Hepatocyte (in vitro differentiated cells): ENCODE measurements around the gene SRP19. TPM values are rescaled to one million over a fixed set of nuclear protein-coding genes. Genes with fewer than 3 reads are reported as not detected.

Source experiments
- DNase-seq: peaks from one replicate; pipeline ENCODE4 v3.0.0-alpha.2; 2016; ENCODE audit warnings: low spot score
- H2AFZ ChIP-seq: fragments of 200-600 bp; sonication (generic); 2 replicates; pipeline ENCODE4 v1.6.0; 2016; ENCODE audit warnings: antibody characterized with exemption, mild to moderate bottlenecking
- H3K27ac ChIP-seq: fragments of 200-600 bp; sonication (generic); 2 replicates; pipeline ENCODE4 v1.5.1; 2016; ENCODE audit warnings: mild to moderate bottlenecking
- H3K27me3 ChIP-seq: fragments of 200-600 bp; sonication (generic); 2 replicates; pipeline ENCODE4 v1.6.1; 2016
- H3K36me3 ChIP-seq: fragments of 200-600 bp; sonication (generic); replicated peaks from 2 replicates; pipeline ENCODE4 v1.5.1; 2016; ENCODE audit warnings: low read depth; ENCODE audit not compliant: insufficient read depth
- H3K4me1 ChIP-seq: fragments of 200-600 bp; sonication (generic); 2 replicates; pipeline ENCODE4 v1.5.1; 2016; ENCODE audit warnings: mild to moderate bottlenecking, moderate library complexity; ENCODE audit not compliant: insufficient read depth
- H3K4me2 ChIP-seq: fragments of 200-600 bp; sonication (generic); 2 replicates; pipeline ENCODE4 v1.6.0; 2016
- H3K4me3 ChIP-seq: fragments of 200-600 bp; sonication (generic); 2 replicates; pipeline ENCODE4 v1.5.1; 2016; ENCODE audit warnings: mild to moderate bottlenecking
- H3K79me2 ChIP-seq: fragments of 200-600 bp; sonication (generic); 2 replicates; pipeline ENCODE4 v1.6.0; 2017; ENCODE audit warnings: mild to moderate bottlenecking
- H3K9me2 ChIP-seq: fragments of 200-600 bp; sonication (generic); replicated peaks from 2 replicates; pipeline ENCODE4 v1.6.0; 2017; ENCODE audit warnings: mild to moderate bottlenecking; ENCODE audit not compliant: insufficient read depth
- H3K9me3 ChIP-seq: fragments of 200-600 bp; sonication (generic); 2 replicates; pipeline ENCODE4 v1.5.1; 2016; ENCODE audit warnings: low read depth, mild to moderate bottlenecking
- H4K20me1 ChIP-seq: fragments of 200-600 bp; sonication (generic); 2 replicates; pipeline ENCODE4 v1.6.0; 2016; ENCODE audit warnings: mild to moderate bottlenecking; ENCODE audit not compliant: insufficient read depth, poor library complexity, severe bottlenecking
- EZH2 ChIP-seq: fragments of 200-600 bp; sonication (generic); IDR thresholded peaks from 2 replicates; pipeline ENCODE4 v1.6.1; 2016; ENCODE audit warnings: antibody characterized with exemption, mild to moderate bottlenecking, borderline replicate concordance
- EZH2phosphoT487 ChIP-seq: fragments of 200-600 bp; sonication (generic); IDR thresholded peaks from one replicate; pipeline ENCODE4 v1.6.1; 2018; ENCODE audit warnings: antibody characterized with exemption, mild to moderate bottlenecking, low read depth, moderate library complexity; ENCODE audit not compliant: unreplicated experiment, severe bottlenecking
- WGBS: methylation state at CpG from one replicate; pipeline ENCODE4 v1.1.6; 2016; ENCODE audit warnings: low lambda C conversion rate; ENCODE audit errors: missing lambda C conversion rate; 5-methylcytosine and 5-hydroxymethylcytosine counted together
- polyA plus RNA-seq: library from polyadenylated mRNA; unstranded; fragments of >200 nt; fragmentation: Nextera tagmentation; extraction: Ambion mirVana; gene quantifications from 2 replicates; pipeline ENCODE4 v1.2.1, GENCODE V29; 2016
- total RNA-seq: library from RNA; depleted of rRNA; stranded (reverse); fragments of >200 nt; gene quantifications from 2 replicates; pipeline ENCODE4 v1.2.3, GENCODE V29; 2014
- TF ChIP-seq, protein P1 (sequence below): fragments of 200-600 bp; sonication (generic); IDR thresholded peaks from 2 replicates; pipeline ENCODE4 v1.5.1; 2016; ENCODE audit warnings: antibody characterized with exemption, mild to moderate bottlenecking; ENCODE audit not compliant: poor library complexity

SRP19 gene
- total and polyA plus RNA-seq, 2 experiments from 2014 or later, result 151 to 152 TPM

- H3K9me3 ChIP-seq, result no peaks in the 10 kb centered on the region
- H3K79me2 ChIP-seq, result peaks cover 7% of the 10 kb centered on the region
- peak; percentile 30 for DNase-seq
- peaks cover 11% of the 10 kb centered on the region for H3K4me1 ChIP-seq
- H3K4me2 ChIP-seq, result no peak overlapping the region
- no peaks in the 10 kb centered on the region for H3K27me3 ChIP-seq
- no peaks in the 10 kb centered on the region for H3K36me3 ChIP-seq
- no peak overlapping the region for H3K4me3 ChIP-seq
- TF ChIP-seq EZH2phosphoT487 (no peak), EZH2 (no peak)
- TF ChIP-seq, protein P1, sequence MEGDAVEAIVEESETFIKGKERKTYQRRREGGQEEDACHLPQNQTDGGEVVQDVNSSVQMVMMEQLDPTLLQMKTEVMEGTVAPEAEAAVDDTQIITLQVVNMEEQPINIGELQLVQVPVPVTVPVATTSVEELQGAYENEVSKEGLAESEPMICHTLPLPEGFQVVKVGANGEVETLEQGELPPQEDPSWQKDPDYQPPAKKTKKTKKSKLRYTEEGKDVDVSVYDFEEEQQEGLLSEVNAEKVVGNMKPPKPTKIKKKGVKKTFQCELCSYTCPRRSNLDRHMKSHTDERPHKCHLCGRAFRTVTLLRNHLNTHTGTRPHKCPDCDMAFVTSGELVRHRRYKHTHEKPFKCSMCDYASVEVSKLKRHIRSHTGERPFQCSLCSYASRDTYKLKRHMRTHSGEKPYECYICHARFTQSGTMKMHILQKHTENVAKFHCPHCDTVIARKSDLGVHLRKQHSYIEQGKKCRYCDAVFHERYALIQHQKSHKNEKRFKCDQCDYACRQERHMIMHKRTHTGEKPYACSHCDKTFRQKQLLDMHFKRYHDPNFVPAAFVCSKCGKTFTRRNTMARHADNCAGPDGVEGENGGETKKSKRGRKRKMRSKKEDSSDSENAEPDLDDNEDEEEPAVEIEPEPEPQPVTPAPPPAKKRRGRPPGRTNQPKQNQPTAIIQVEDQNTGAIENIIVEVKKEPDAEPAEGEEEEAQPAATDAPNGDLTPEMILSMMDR, result no peak
- no peaks in the 10 kb centered on the region for H3K9me2 ChIP-seq
- no peaks in the 10 kb centered on the region for H4K20me1 ChIP-seq
- H2AFZ ChIP-seq, result no peak overlapping the region
- 69% methylated on average over 4 of the region's 4 CpGs for WGBS
- H3K27ac ChIP-seq, result peak overlapping the region; percentile 43
Observed at GRCh38 chr5:112878760-112879159, 17.7 kb downstream of the SRP19 start.

DNA sequence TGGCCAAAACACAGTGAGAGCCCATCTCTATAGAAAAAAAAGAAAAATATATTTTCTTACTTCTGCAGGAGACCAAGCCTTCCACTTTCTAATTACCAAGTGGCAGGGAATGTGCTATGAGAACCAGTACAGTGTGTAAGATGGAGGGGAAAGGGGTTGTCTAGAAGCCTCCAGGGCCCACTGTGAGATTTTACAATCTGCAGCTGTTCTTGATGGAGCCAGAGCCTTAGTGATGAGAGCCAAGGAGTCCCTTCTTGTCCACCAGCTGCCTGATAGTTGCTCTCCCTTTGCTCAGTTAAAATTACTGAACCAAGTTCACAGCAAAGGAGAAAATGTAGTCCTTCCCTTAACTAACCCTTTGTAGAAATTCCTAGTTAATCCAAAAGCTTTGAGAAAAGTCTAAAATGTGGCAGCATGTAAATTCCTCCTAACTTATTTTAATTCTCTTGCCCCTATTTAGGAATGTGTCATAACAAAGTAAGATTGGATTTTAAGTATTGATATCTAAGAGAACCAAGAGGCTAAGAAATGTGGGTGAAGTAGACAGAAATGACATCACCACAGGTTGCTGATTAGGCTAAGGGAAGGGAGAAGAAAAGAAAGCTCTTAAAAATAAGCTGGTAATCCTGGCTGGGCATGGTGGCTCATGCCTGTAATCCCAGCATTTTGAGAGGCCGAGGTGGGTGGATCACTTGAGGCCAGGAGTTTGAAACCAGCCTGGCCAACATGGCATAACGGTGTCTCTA lies 19.3 kb downstream of the SRP19 start:
- Histone ChIP-seq H3K36me3 (no peaks in the 10 kb centered on the region), H2AFZ (no peak overlapping the region), H3K4me3 (no peak overlapping the region), H3K27me3 (no peaks in the 10 kb centered on the region), H3K4me1 (peaks cover 14% of the 10 kb centered on the region), H3K4me2 (no peak overlapping the region), H4K20me1 (no peaks in the 10 kb centered on the region), H3K9me3 (no peaks in the 10 kb centered on the region), H3K27ac (no peak overlapping the region), H3K79me2 (peaks cover 5% of the 10 kb centered on the region), H3K9me2 (no peaks in the 10 kb centered on the region)
- DNase-seq, result no peak
- TF ChIP-seq, protein P1, result no peak
- no peak for TF ChIP-seq EZH2phosphoT487
- no peak for TF ChIP-seq EZH2
- WGBS, result 93% methylated on average over 2 of the region's 2 CpGs

DNA sequence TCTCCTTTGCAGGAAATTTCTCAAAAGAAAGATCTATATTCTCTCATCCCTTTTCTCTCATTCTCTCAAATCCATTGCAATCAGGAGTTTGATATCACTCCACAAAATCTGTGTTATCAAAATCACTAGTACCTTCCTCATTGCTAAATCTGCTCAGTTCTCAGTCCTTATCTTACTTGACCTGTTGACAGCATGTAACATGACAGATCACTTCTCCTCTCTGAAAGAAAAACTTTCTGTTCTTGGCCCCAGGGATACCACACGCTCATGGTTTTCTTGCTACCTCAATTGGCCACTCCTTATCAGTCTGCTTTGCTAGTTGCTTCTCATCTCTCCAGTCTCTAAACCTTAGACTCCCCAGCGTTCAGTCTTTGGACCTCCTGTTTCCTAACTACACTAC lies 22.1 kb downstream of the SRP19 start:
- H3K36me3 ChIP-seq, result no peaks in the 10 kb centered on the region
- no peak overlapping the region for H3K4me2 ChIP-seq
- 70% methylated on average over 2 of the region's 2 CpGs for WGBS
- H3K79me2 ChIP-seq, result peaks cover 11% of the 10 kb centered on the region
- no peaks in the 10 kb centered on the region for H3K9me3 ChIP-seq
- H3K4me1 ChIP-seq, result peaks cover 13% of the 10 kb centered on the region
- TF ChIP-seq, protein P1, result no peak
- TF ChIP-seq EZH2phosphoT487 (no peak), EZH2 (no peak)
- H3K27me3 ChIP-seq, result no peaks in the 10 kb centered on the region
- no peaks in the 10 kb centered on the region for H4K20me1 ChIP-seq
- DNase-seq, result no peak
- peak overlapping the region; percentile 45 for H3K27ac ChIP-seq
- no peak overlapping the region for H3K4me3 ChIP-seq
- H3K9me2 ChIP-seq, result no peaks in the 10 kb centered on the region
- H2AFZ ChIP-seq, result no peak overlapping the region

GRCh38 chr5:112885001-112885400 lies 23.9 kb downstream of the SRP19 start:
- Histone ChIP-seq H2AFZ (no peak overlapping the region), H3K4me2 (no peak overlapping the region), H3K27ac (no peak overlapping the region), H3K9me2 (no peaks in the 10 kb centered on the region), H3K27me3 (no peaks in the 10 kb centered on the region), H3K4me3 (no peak overlapping the region), H3K4me1 (peaks cover 3% of the 10 kb centered on the region), H3K9me3 (no peaks in the 10 kb centered on the region), H3K79me2 (peaks cover 21% of the 10 kb centered on the region), H3K36me3 (no peaks in the 10 kb centered on the region), H4K20me1 (no peaks in the 10 kb centered on the region)
- no peak for DNase-seq
- TF ChIP-seq EZH2phosphoT487 (no peak), EZH2 (no peak)
- TF ChIP-seq, protein P1, result no peak
- WGBS, result 89% methylated on average over 3 of the region's 3 CpGs
